ENCODE results near the gene KDM6A.

The KDM6A gene

DNA sequence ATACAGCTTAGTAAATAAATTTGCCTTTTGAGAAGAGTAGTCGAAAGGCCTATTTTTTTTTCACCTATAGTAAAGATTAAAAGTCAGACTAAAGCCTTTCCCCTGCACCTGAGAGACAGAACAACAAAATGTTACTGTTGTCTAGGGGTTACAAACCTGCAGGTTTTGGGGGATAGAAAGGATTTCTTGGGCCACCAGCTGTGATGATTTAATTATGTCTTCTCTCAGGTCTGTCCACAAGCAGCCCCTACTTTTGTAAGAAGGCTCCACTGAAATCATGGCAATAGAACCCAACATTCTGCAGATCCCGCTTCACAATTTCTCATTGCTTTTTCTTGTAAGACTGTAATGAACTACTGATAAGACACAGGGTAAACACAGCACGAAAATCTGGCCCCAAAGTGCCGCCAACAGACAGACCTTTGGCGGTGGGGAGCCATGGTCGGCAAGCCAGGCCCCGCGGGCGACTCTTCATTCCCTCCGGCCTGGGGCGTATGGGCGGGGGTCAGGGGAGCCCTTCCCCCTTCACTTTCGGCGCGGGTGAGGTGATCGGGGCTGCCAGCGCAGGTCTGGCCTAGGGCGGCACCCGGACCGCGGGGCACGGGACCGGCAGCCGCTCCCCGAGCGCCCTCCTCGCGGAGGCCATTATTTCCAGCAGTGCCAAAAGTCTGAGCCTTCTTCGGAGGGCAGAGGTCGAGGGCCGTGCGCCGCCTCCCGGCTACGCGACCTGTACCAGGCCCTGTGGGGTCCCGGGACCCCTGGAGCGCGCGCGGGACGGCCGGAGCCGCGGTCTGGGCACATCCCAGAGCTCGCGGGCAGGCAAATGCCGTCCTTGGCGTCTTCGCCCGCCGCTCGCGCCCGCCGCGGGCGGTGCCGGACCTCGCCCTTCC lies 812 bp upstream of the KDM6A start:
- Histone ChIP-seq H3K4me1 (ENCODE audit: control insufficient read depth, insufficient read depth, low read length) (no peaks in the 10 kb centered on the region), H3K4me3 (ENCODE audit: insufficient read depth, low read depth, low read length) (peak overlapping the region; percentile 70), H3K27me3 (ENCODE audit: control insufficient read depth, insufficient read depth, low read length, poor library complexity, severe bottlenecking) (no peaks in the 10 kb centered on the region), H3K36me3 (ENCODE audit: control insufficient read depth, insufficient read depth, low read length) (no peaks in the 10 kb centered on the region), H3K27ac (ENCODE audit: insufficient read depth, low read depth, low read length, poor library complexity, severe bottlenecking) (peak overlapping the region; percentile 88), H3K9me3 (ENCODE audit: control insufficient read depth, low read length) (no peaks in the 10 kb centered on the region)
- 0% methylated on average over 59 of the region's 60 CpGs for WGBS, 2 experiments

DNA sequence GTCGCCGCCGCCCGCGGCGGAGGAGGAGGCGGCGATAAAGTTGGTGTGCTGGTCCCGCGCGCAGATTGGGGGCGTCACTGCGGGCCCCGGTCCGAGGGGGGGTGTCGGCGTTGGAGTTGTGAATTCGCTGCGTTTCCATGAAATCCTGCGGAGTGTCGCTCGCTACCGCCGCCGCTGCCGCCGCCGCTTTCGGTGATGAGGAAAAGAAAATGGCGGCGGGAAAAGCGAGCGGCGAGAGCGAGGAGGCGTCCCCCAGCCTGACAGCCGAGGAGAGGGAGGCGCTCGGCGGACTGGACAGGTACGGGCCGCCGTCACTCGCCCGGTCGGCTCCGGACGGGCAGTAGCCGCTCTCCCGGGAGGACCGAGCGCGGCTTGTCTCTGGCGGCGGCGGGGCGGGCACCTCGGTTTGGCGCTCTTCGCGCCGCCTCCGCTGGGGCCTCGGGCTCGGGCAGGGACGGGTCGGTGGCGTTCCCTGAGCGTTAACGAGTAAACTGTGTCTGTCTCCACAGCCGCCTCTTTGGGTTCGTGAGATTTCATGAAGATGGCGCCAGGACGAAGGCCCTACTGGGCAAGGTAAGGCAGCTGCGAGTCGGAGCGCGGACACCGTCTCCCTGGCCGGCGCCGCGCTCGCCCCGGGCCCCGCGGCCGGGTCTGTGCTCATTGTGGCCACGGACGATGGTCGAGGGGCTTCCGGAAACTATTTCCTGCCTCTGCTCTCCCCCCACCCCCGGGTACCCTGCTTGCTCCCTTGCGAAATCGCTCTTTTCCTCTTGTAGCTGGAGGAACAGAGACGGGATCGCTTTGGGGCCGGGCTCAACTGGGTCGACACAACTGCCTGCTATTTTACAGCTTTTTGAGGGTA lies 658 bp downstream of the KDM6A start:
- WGBS, 2 experiments, result 0% methylated on average over 99 of the region's 99 CpGs
- peak overlapping the region; percentile 95 for H3K27ac ChIP-seq (ENCODE audit: insufficient read depth, low read depth, low read length, poor library complexity, severe bottlenecking)
- no peaks in the 10 kb centered on the region for H3K36me3 ChIP-seq (ENCODE audit: control insufficient read depth, insufficient read depth, low read length)
- no peaks in the 10 kb centered on the region for H3K9me3 ChIP-seq (ENCODE audit: control insufficient read depth, low read length)
- H3K4me1 ChIP-seq (ENCODE audit: control insufficient read depth, insufficient read depth, low read length), result no peaks in the 10 kb centered on the region
- peak overlapping the region; percentile 70 for H3K4me3 ChIP-seq (ENCODE audit: insufficient read depth, low read depth, low read length)
- H3K27me3 ChIP-seq (ENCODE audit: control insufficient read depth, insufficient read depth, low read length, poor library complexity, severe bottlenecking), result no peaks in the 10 kb centered on the region

DNA sequence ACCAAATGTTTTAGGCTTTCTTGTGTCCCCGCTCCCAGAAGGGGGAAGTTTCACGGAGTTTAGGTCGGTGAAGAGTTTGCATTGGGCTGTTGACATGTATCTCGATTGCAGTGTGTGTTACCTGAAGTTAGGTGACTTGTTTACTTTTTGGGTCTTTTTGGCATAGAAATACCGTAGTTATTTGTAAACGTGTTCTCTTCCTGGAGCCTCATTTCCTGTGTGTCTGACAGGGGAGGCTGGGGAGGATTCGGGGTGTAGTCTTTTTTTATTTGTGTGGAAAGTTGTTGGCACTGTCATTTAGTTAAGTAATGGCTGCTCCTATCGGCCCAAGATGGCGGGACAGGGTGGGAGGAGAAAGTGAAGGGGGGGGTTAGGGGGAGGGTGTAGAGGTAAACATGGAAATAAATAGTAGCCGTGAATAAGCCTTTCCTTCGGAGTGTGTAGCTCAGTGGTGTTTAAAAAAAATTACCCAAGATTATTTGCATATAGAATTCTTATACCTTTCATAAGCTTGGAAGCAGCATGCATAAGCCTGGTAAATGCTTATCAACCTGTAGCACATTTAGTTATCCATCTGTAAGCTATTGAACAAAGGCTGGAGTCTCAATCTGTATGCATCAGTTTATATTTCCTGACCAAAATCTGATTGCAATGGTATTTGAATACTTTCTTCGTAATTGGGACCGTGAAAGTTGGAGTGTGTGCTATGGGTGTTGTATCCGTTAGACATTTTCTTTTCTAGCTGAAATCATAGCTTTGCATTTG lies 1.6 kb downstream of the KDM6A start:
- Histone ChIP-seq H3K4me1 (ENCODE audit: control insufficient read depth, insufficient read depth, low read length) (no peaks in the 10 kb centered on the region), H3K9me3 (ENCODE audit: control insufficient read depth, low read length) (no peaks in the 10 kb centered on the region), H3K27me3 (ENCODE audit: control insufficient read depth, insufficient read depth, low read length, poor library complexity, severe bottlenecking) (no peaks in the 10 kb centered on the region), H3K27ac (ENCODE audit: insufficient read depth, low read depth, low read length, poor library complexity, severe bottlenecking) (peak overlapping the region; percentile 8), H3K36me3 (ENCODE audit: control insufficient read depth, insufficient read depth, low read length) (no peaks in the 10 kb centered on the region), H3K4me3 (ENCODE audit: insufficient read depth, low read depth, low read length) (peak overlapping the region; percentile 70)
- 5 to 10% methylated on average over 11 to 14 of the region's 14 CpGs for WGBS, 2 experiments

DNA sequence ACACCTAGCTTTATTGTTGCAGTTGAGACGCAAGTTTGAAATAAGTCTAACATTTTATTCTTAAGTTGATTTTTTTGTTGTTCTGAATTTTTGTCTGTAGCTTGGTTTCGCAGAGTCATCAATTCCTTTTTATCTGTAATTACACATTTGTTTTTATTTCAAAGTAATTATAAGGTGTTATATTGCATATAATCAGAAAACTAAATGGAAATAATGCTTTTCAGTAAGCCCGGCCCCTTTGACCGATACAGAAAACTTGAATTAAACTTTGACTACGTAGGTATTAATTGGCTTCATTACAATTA lies 2.1 kb downstream of the KDM6A start:
- H3K36me3 ChIP-seq (ENCODE audit: control insufficient read depth, insufficient read depth, low read length), result no peaks in the 10 kb centered on the region
- H3K4me1 ChIP-seq (ENCODE audit: control insufficient read depth, insufficient read depth, low read length), result no peaks in the 10 kb centered on the region
- H3K4me3 ChIP-seq (ENCODE audit: insufficient read depth, low read depth, low read length), result peak overlapping the region; percentile 70
- no peak overlapping the region for H3K27ac ChIP-seq (ENCODE audit: insufficient read depth, low read depth, low read length, poor library complexity, severe bottlenecking)
- no peaks in the 10 kb centered on the region for H3K27me3 ChIP-seq (ENCODE audit: control insufficient read depth, insufficient read depth, low read length, poor library complexity, severe bottlenecking)
- WGBS, 2 experiments, result 82 to 83% methylated on average over 3 to 4 of the region's 5 CpGs
- no peaks in the 10 kb centered on the region for H3K9me3 ChIP-seq (ENCODE audit: control insufficient read depth, low read length)

DNA sequence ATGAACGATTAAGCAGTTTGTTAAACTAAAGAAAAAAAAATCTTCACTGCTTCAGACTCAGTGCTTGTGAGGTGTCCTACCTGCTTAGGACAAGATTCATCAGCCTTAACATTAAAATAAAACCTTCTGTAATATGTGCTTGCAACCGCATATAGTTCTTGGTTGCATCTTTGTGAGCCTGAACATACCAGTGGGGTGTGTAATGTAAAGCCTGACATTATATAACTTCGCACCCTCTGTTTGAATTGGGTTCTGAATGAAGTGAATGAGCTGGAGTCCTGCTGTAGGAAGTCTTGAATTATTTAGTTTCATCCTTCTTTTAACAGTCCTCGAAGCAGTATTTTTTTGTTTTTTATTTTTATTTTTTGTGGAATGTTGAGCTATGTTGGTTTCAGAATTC lies 3.1 kb downstream of the KDM6A start:
- no peak overlapping the region for H3K27ac ChIP-seq (ENCODE audit: insufficient read depth, low read depth, low read length, poor library complexity, severe bottlenecking)
- peak overlapping the region; percentile 1 for H3K4me3 ChIP-seq (ENCODE audit: insufficient read depth, low read depth, low read length)
- no peaks in the 10 kb centered on the region for H3K4me1 ChIP-seq (ENCODE audit: control insufficient read depth, insufficient read depth, low read length)
- H3K36me3 ChIP-seq (ENCODE audit: control insufficient read depth, insufficient read depth, low read length), result no peaks in the 10 kb centered on the region
- WGBS, 2 experiments, result 91 to 100% methylated on average over 2 to 3 of the region's 4 CpGs
- no peaks in the 10 kb centered on the region for H3K9me3 ChIP-seq (ENCODE audit: control insufficient read depth, low read length)
- no peaks in the 10 kb centered on the region for H3K27me3 ChIP-seq (ENCODE audit: control insufficient read depth, insufficient read depth, low read length, poor library complexity, severe bottlenecking)

DNA sequence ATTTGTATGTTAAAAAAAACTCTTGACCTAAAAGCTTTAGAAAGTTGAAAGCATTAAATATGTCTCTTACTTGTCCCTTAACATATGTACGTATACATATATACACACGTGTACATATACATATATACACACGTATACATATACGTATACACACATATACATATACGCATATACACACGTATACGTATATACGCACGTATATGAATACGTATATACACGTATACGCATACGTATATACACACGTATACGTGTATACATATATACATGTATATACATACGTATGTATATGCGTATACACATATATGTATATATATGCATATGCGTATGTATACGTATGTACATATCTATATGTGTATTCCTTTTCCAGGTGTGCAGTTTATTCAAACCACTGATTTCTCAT lies 3.8 kb downstream of the KDM6A start:
- H3K27ac ChIP-seq (ENCODE audit: insufficient read depth, low read depth, low read length, poor library complexity, severe bottlenecking), result no peak overlapping the region
- 98 to 99% methylated on average over 13 to 18 of the region's 19 CpGs for WGBS, 2 experiments
- H3K27me3 ChIP-seq (ENCODE audit: control insufficient read depth, insufficient read depth, low read length, poor library complexity, severe bottlenecking), result no peaks in the 10 kb centered on the region
- H3K4me1 ChIP-seq (ENCODE audit: control insufficient read depth, insufficient read depth, low read length), result no peaks in the 10 kb centered on the region
- H3K36me3 ChIP-seq (ENCODE audit: control insufficient read depth, insufficient read depth, low read length), result no peaks in the 10 kb centered on the region
- no peaks in the 10 kb centered on the region for H3K9me3 ChIP-seq (ENCODE audit: control insufficient read depth, low read length)
- H3K4me3 ChIP-seq (ENCODE audit: insufficient read depth, low read depth, low read length), result no peak overlapping the region

DNA sequence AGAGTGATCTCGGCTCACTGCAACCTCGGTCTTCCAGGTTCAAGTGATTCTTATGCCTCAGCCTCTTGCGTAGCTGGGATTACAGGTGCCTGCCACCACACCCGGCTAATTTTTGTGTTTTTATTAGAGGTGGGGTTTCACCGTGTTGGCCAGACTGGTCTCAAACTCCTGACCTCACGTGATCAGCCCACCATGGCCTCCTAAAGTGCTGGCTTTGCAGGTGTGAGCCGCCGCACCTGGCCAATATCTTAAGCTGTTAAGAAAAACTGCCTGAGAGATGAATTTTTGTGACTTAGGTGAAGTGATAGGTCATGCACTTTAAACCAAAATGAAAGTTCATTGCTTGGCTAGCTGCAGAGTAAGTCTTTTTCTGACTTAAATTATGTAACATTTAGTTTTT lies 5.8 kb downstream of the KDM6A start:
- H3K4me3 ChIP-seq (ENCODE audit: insufficient read depth, low read depth, low read length), result no peak overlapping the region
- no peak overlapping the region for H3K27ac ChIP-seq (ENCODE audit: insufficient read depth, low read depth, low read length, poor library complexity, severe bottlenecking)
- WGBS, 2 experiments, result 86 to 97% methylated on average over 8 of the region's 8 CpGs
- no peaks in the 10 kb centered on the region for H3K4me1 ChIP-seq (ENCODE audit: control insufficient read depth, insufficient read depth, low read length)
- H3K27me3 ChIP-seq (ENCODE audit: control insufficient read depth, insufficient read depth, low read length, poor library complexity, severe bottlenecking), result no peaks in the 10 kb centered on the region
- H3K36me3 ChIP-seq (ENCODE audit: control insufficient read depth, insufficient read depth, low read length), result no peaks in the 10 kb centered on the region
- no peaks in the 10 kb centered on the region for H3K9me3 ChIP-seq (ENCODE audit: control insufficient read depth, low read length)

DNA sequence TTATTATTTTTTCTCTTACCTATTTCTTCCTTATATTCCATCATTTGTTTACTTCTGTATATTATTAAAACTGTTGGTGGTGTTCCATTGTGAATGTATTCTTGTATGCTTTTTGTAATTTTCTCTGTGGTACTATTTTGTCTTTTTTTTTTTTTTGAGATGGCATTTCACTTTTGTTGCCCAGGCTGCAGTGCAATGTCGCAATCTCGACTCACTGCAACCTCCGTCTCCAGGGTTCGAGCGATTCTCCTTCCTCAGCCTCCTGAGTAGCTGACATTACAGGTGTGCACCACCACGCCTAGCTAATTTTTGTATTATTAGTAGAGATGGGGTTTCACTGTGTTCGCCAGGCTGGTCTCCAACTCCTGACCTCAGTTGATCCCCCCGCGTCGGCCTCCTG lies 8.6 kb downstream of the KDM6A start:
- Histone ChIP-seq H3K27ac (ENCODE audit: insufficient read depth, low read depth, low read length, poor library complexity, severe bottlenecking) (no peak overlapping the region), H3K4me3 (ENCODE audit: insufficient read depth, low read depth, low read length) (no peak overlapping the region), H3K27me3 (ENCODE audit: control insufficient read depth, insufficient read depth, low read length, poor library complexity, severe bottlenecking) (no peaks in the 10 kb centered on the region), H3K9me3 (ENCODE audit: control insufficient read depth, low read length) (no peaks in the 10 kb centered on the region), H3K36me3 (ENCODE audit: control insufficient read depth, insufficient read depth, low read length) (no peaks in the 10 kb centered on the region), H3K4me1 (ENCODE audit: control insufficient read depth, insufficient read depth, low read length) (no peaks in the 10 kb centered on the region)
- WGBS, 2 experiments, result 89 to 91% methylated on average over 9 to 10 of the region's 10 CpGs

DNA sequence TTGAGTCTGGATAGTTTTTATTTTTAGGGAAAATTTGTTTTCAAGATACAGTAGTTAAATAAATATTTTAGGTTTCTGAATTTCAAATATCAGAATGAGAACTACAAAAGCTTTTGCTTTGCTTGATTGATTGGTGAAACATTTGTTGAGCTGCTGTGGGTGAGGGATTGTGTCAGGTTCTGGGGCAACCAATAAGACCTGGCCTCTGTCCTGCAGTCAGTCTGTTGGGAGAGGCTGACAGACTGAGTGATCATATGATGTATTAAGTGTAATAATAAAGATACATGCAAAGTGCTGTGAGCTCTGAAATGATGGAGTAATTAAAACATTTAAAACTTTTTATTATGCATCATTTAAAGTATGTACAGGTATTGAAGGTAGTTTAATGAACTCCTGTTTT lies 9.6 kb downstream of the KDM6A start:
- Histone ChIP-seq H3K27me3 (ENCODE audit: control insufficient read depth, insufficient read depth, low read length, poor library complexity, severe bottlenecking) (no peaks in the 10 kb centered on the region), H3K27ac (ENCODE audit: insufficient read depth, low read depth, low read length, poor library complexity, severe bottlenecking) (no peak overlapping the region), H3K4me1 (ENCODE audit: control insufficient read depth, insufficient read depth, low read length) (no peaks in the 10 kb centered on the region), H3K9me3 (ENCODE audit: control insufficient read depth, low read length) (no peaks in the 10 kb centered on the region), H3K36me3 (ENCODE audit: control insufficient read depth, insufficient read depth, low read length) (no peaks in the 10 kb centered on the region), H3K4me3 (ENCODE audit: insufficient read depth, low read depth, low read length) (no peak overlapping the region)

DNA sequence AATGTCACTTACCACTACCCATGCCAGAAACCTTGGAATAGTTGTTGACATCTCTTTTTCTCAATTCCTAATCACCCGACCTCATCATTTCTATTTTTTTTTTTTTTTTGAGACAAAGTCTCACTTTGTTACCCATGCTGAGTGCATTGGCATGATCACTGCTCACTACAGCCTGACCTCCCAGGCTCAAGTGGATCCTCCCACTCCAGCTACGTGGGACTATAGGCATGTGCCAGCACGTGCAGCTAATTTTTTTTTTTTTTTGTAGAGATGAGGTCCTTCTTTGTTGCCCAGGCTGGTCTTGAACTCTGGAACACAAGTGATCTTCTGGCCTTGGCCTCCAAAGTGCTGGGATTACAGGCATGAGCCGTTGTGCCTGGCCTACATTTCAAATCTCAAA lies 12.0 kb downstream of the KDM6A start:
- Histone ChIP-seq H3K27ac (ENCODE audit: insufficient read depth, low read depth, low read length, poor library complexity, severe bottlenecking) (no peak overlapping the region), H3K4me3 (ENCODE audit: insufficient read depth, low read depth, low read length) (no peak overlapping the region), H3K4me1 (ENCODE audit: control insufficient read depth, insufficient read depth, low read length) (no peaks in the 10 kb centered on the region), H3K27me3 (ENCODE audit: control insufficient read depth, insufficient read depth, low read length, poor library complexity, severe bottlenecking) (no peaks in the 10 kb centered on the region), H3K36me3 (ENCODE audit: control insufficient read depth, insufficient read depth, low read length) (no peaks in the 10 kb centered on the region), H3K9me3 (ENCODE audit: control insufficient read depth, low read length) (no peaks in the 10 kb centered on the region)
- WGBS, 2 experiments, result 92 to 93% methylated on average over 3 to 4 of the region's 4 CpGs
